ENCODE results near the gene CYP17A1. TPM values are rescaled to one million over a fixed set of nuclear protein-coding genes. Genes with fewer than 3 reads are reported as not detected.

The CYP17A1 gene
- total RNA-seq, 1 donor from 2014 or later: not detected

GRCh38 chr10:102796407-102797176 lies 40.6 kb downstream of the CYP17A1 start:
- no peak for TF ChIP-seq CTCF (conservative IDR thresholded peaks at IDR 0.05; ENCODE audit: low read depth, low read length)
- no peak overlapping the region for H3K4me3 ChIP-seq (ENCODE audit: low read depth, low read length)
- no peak for DNase-seq (ENCODE audit: low read depth)

GRCh38 chr10:102795453-102796406 lies 41.5 kb downstream of the CYP17A1 start:
- DNase-seq (ENCODE audit: low read depth): no peak
- TF ChIP-seq CTCF (conservative IDR thresholded peaks at IDR 0.05; ENCODE audit: low read depth, low read length): no peak
- no peak overlapping the region for H3K4me3 ChIP-seq (ENCODE audit: low read depth, low read length)

- H3K4me3 ChIP-seq (ENCODE audit: low read depth, low read length): no peak overlapping the region
- no peak for DNase-seq (ENCODE audit: low read depth)
- no peak for TF ChIP-seq CTCF (conservative IDR thresholded peaks at IDR 0.05; ENCODE audit: low read depth, low read length)
Observed at GRCh38 chr10:102791754-102792395, 45.3 kb downstream of the CYP17A1 start.

GRCh38 chr10:102785818-102786217 lies 51.4 kb downstream of the CYP17A1 start:
- H3K4me3 ChIP-seq (ENCODE audit: low read depth, low read length): no peak overlapping the region
- TF ChIP-seq CTCF (conservative IDR thresholded peaks at IDR 0.05; ENCODE audit: low read depth, low read length): no peak
- no peak for DNase-seq (ENCODE audit: low read depth)

GRCh38 chr10:102783568-102783967 lies 53.6 kb downstream of the CYP17A1 start:
- no peak overlapping the region for H3K4me3 ChIP-seq (ENCODE audit: low read depth, low read length)
- no peak for DNase-seq (ENCODE audit: low read depth)
- TF ChIP-seq CTCF (conservative IDR thresholded peaks at IDR 0.05; ENCODE audit: low read depth, low read length): no peak

- no peak overlapping the region for H3K4me3 ChIP-seq (ENCODE audit: low read depth, low read length)
- no peak for TF ChIP-seq CTCF (conservative IDR thresholded peaks at IDR 0.05; ENCODE audit: low read depth, low read length)
- DNase-seq (ENCODE audit: low read depth): no peak
Observed at GRCh38 chr10:102782673-102783551, 54.3 kb downstream of the CYP17A1 start.

All from epithelial cell of proximal tubule (primary cell).